ENCODE results near the gene BTN2A1.
"Not testable (repeated sequence)": the region's sequence is repeated elsewhere in the genome, so short reads cannot be mapped to it uniquely, and the experiment has no call there.

The BTN2A1 gene

GRCh38 chr6:26433680-26434079 is 24.1 kb upstream of the BTN2A1 start:
- H2AFZ ChIP-seq (ENCODE audit: insufficient read depth, low read length, poor library complexity); H3K23ac ChIP-seq (ENCODE audit: low read length): not testable (repeated sequence)
- WGBS (ENCODE audit: extremely low coverage, insufficient coverage, insufficient read length): no CpG with 5 or more reads among the region's 8 CpGs

GRCh38 chr6:26436018-26436417 is 21.7 kb upstream of the BTN2A1 start:
- Histone ChIP-seq H2BK12ac (ENCODE audit: low read length) (no peak overlapping the region), H3K4me2 (ENCODE audit: low read length) (no peak overlapping the region), H3K36me3 (ENCODE audit: control insufficient read depth in 1 of 2, insufficient read depth in 2 of 2, low read length in 2 of 2) (peaks cover 0 to 3% of the 10 kb centered on the region in 2 experiments), H3K9me3 (ENCODE audit: insufficient read depth, low read depth, low read length) (peaks cover 7% of the 10 kb centered on the region), H4K91ac (ENCODE audit: low read depth, low read length) (no peak overlapping the region), H2AK5ac (ENCODE audit: low read length) (no peak overlapping the region), H3K27me3 (ENCODE audit: insufficient read depth, low read length) (no peaks in the 10 kb centered on the region), H3K14ac (ENCODE audit: low read length) (no peak overlapping the region), H3K4me1 (ENCODE audit: control insufficient read depth in 1 of 2, insufficient read depth in 2 of 2, low read length in 2 of 2) (no peaks in the 10 kb centered on the region), H3K9ac (ENCODE audit: low read length) (no peak overlapping the region), H3K18ac (ENCODE audit: low read length) (no peak overlapping the region), H3K27ac (ENCODE audit: low read depth, low read length) (no peak overlapping the region), H3K79me2 (ENCODE audit: control insufficient read depth, insufficient read depth, low read length, poor library complexity) (no peaks in the 10 kb centered on the region), H3K4me3 (ENCODE audit: low read depth, low read length) (no peak overlapping the region), H3K79me1 (ENCODE audit: low read length) (no peaks in the 10 kb centered on the region), H4K12ac (ENCODE audit: low read depth, low read length) (no peak overlapping the region), H3K23ac (ENCODE audit: low read length) (no peak overlapping the region), H4K8ac (ENCODE audit: low read depth, low read length) (no peak overlapping the region), H2BK120ac (ENCODE audit: insufficient read depth, low read length, poor library complexity) (no peak overlapping the region), H2AFZ (ENCODE audit: insufficient read depth, low read length, poor library complexity) (no peak overlapping the region), H2BK5ac (ENCODE audit: low read depth, low read length, poor library complexity) (no peak overlapping the region), H3K4ac (ENCODE audit: low read depth, low read length) (no peak overlapping the region)
- WGBS (ENCODE audit: extremely low coverage, insufficient coverage, insufficient read length): no CpG with 5 or more reads among the region's 4 CpGs
- DNase-seq: no peak

More at GRCh38 chr6:26433680-26434079, 24.1 kb upstream of the BTN2A1 start:
- H3K9me3 ChIP-seq (ENCODE audit: insufficient read depth, low read depth, low read length); H3K79me1 ChIP-seq (ENCODE audit: low read length); H3K4me1 ChIP-seq (ENCODE audit: control insufficient read depth in 1 of 2, insufficient read depth in 2 of 2, low read length in 2 of 2); H3K4me3 ChIP-seq (ENCODE audit: low read depth, low read length); H2AK5ac ChIP-seq (ENCODE audit: low read length); H3K4ac ChIP-seq (ENCODE audit: low read depth, low read length); H3K27me3 ChIP-seq (ENCODE audit: insufficient read depth, low read length); H4K12ac ChIP-seq (ENCODE audit: low read depth, low read length); H4K91ac ChIP-seq (ENCODE audit: low read depth, low read length); H3K14ac ChIP-seq (ENCODE audit: low read length); DNase-seq; H2BK5ac ChIP-seq (ENCODE audit: low read depth, low read length, poor library complexity); H3K27ac ChIP-seq (ENCODE audit: low read depth, low read length); H4K8ac ChIP-seq (ENCODE audit: low read depth, low read length); H2BK120ac ChIP-seq (ENCODE audit: insufficient read depth, low read length, poor library complexity); H3K18ac ChIP-seq (ENCODE audit: low read length); H3K36me3 ChIP-seq (ENCODE audit: control insufficient read depth in 1 of 2, insufficient read depth in 2 of 2, low read length in 2 of 2); H2BK12ac ChIP-seq (ENCODE audit: low read length); H3K9ac ChIP-seq (ENCODE audit: low read length); H3K4me2 ChIP-seq (ENCODE audit: low read length); H3K79me2 ChIP-seq (ENCODE audit: control insufficient read depth, insufficient read depth, low read length, poor library complexity): not testable (repeated sequence)

DNA sequence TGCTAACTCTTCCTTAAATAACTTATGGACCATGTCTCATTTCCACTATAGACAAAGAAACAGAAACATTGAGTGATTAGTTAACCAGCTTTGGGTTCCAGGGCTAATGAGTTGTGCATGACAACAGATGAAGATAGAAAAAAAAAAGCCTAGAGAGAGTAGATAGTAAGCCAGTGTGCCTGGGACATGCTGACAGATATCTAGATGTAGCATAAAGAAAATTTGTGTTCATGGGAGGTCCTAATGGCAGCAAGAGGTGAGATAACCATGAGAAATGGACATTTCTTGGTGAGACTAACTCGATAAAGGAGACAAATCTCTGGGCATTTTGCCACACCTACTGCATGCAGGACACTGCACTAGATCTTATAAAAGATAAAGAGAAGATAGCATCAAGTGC is 20.2 kb upstream of the BTN2A1 start:
- Histone ChIP-seq H2AK5ac (ENCODE audit: low read length) (no peak overlapping the region), H3K9ac (ENCODE audit: low read length) (no peak overlapping the region), H4K8ac (ENCODE audit: low read depth, low read length) (no peak overlapping the region), H2BK12ac (ENCODE audit: low read length) (no peak overlapping the region), H3K27me3 (ENCODE audit: insufficient read depth, low read length) (no peaks in the 10 kb centered on the region), H3K23ac (ENCODE audit: low read length) (no peak overlapping the region), H4K91ac (ENCODE audit: low read depth, low read length) (no peak overlapping the region), H2BK5ac (ENCODE audit: low read depth, low read length, poor library complexity) (no peak overlapping the region), H3K4me3 (ENCODE audit: low read depth, low read length) (no peak overlapping the region), H3K18ac (ENCODE audit: low read length) (no peak overlapping the region), H3K79me2 (ENCODE audit: control insufficient read depth, insufficient read depth, low read length, poor library complexity) (no peaks in the 10 kb centered on the region), H2BK120ac (ENCODE audit: insufficient read depth, low read length, poor library complexity) (no peak overlapping the region), H3K14ac (ENCODE audit: low read length) (no peak overlapping the region), H3K79me1 (ENCODE audit: low read length) (no peaks in the 10 kb centered on the region), H3K4me2 (ENCODE audit: low read length) (no peak overlapping the region), H4K12ac (ENCODE audit: low read depth, low read length) (no peak overlapping the region), H3K27ac (ENCODE audit: low read depth, low read length) (no peak overlapping the region), H3K4ac (ENCODE audit: low read depth, low read length) (no peak overlapping the region), H3K4me1 (ENCODE audit: control insufficient read depth in 1 of 2, insufficient read depth in 2 of 2, low read length in 2 of 2) (no peaks in the 10 kb centered on the region), H3K36me3 (ENCODE audit: control insufficient read depth in 1 of 2, insufficient read depth in 2 of 2, low read length in 2 of 2) (no peaks in the 10 kb centered on the region), H3K9me3 (ENCODE audit: insufficient read depth, low read depth, low read length) (no peaks in the 10 kb centered on the region), H2AFZ (ENCODE audit: insufficient read depth, low read length, poor library complexity) (no peak overlapping the region)
- no CpG with 5 or more reads among the region's 1 CpG for WGBS (ENCODE audit: extremely low coverage, insufficient coverage, insufficient read length)
- DNase-seq: peak in 1 of 2 donors; percentile 25

DNA sequence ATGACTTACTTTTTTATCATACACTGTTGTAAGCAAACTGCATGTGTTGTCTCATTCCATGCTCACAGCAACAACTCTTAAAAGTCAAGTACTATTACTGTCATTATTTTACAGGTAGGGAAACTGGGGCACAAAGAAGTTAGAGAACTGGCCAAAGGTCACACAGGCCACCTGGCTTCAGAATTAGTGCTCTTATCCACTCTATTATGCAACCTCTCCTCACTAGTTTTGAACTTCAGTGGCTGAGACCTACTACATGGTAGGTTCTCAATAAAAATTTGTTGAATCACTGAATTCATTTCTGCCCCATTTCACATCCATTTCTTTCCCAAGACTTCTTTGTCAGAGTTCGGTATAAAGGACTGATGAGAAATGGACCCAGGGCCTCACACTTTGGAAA is 19.8 kb upstream of the BTN2A1 start:
- no CpG with 5 or more reads among the region's 1 CpG for WGBS (ENCODE audit: extremely low coverage, insufficient coverage, insufficient read length)

More for the DNA sequence above, 19.8 kb upstream of the BTN2A1 start:
- Histone ChIP-seq H4K12ac (ENCODE audit: low read depth, low read length) (no peak overlapping the region), H3K14ac (ENCODE audit: low read length) (no peak overlapping the region), H2AFZ (ENCODE audit: insufficient read depth, low read length, poor library complexity) (no peak overlapping the region), H2BK120ac (ENCODE audit: insufficient read depth, low read length, poor library complexity) (no peak overlapping the region), H3K23ac (ENCODE audit: low read length) (no peak overlapping the region), H3K18ac (ENCODE audit: low read length) (no peak overlapping the region), H3K9me3 (ENCODE audit: insufficient read depth, low read depth, low read length) (no peaks in the 10 kb centered on the region), H3K79me1 (ENCODE audit: low read length) (no peaks in the 10 kb centered on the region), H3K4me3 (ENCODE audit: low read depth, low read length) (no peak overlapping the region), H3K9ac (ENCODE audit: low read length) (no peak overlapping the region), H2BK12ac (ENCODE audit: low read length) (no peak overlapping the region), H3K4me2 (ENCODE audit: low read length) (no peak overlapping the region), H3K27me3 (ENCODE audit: insufficient read depth, low read length) (no peaks in the 10 kb centered on the region), H3K79me2 (ENCODE audit: control insufficient read depth, insufficient read depth, low read length, poor library complexity) (no peaks in the 10 kb centered on the region), H3K4me1 (ENCODE audit: control insufficient read depth in 1 of 2, insufficient read depth in 2 of 2, low read length in 2 of 2) (no peaks in the 10 kb centered on the region), H3K27ac (ENCODE audit: low read depth, low read length) (no peak overlapping the region), H4K91ac (ENCODE audit: low read depth, low read length) (no peak overlapping the region), H2BK5ac (ENCODE audit: low read depth, low read length, poor library complexity) (no peak overlapping the region), H2AK5ac (ENCODE audit: low read length) (no peak overlapping the region), H4K8ac (ENCODE audit: low read depth, low read length) (no peak overlapping the region), H3K36me3 (ENCODE audit: control insufficient read depth in 1 of 2, insufficient read depth in 2 of 2, low read length in 2 of 2) (no peaks in the 10 kb centered on the region), H3K4ac (ENCODE audit: low read depth, low read length) (no peak overlapping the region)
- no peak for DNase-seq
